HG03108 (cell line): ENCODE results near the gene CDH4.
"Not testable (repeated sequence)": the region's sequence is repeated elsewhere in the genome, so short reads cannot be mapped to it uniquely, and the experiment has no call there.

Experiments used
- ATAC-seq: cut with Tn5 transposase; IDR thresholded peaks from one replicate; pipeline ENCODE4 v1.9.1; 2021; ENCODE audit warnings: moderate library complexity; ENCODE audit not compliant: unreplicated experiment

CDH4 gene

GRCh38 chr20:61845233-61845671, 593.2 kb downstream of the CDH4 start:
- no peak for ATAC-seq

GRCh38 chr20:61846074-61846473, 594.0 kb downstream of the CDH4 start:
- ATAC-seq, result no peak

GRCh38 chr20:61846741-61847419, 594.8 kb downstream of the CDH4 start:
- ATAC-seq, result no peak

- ATAC-seq, result no peak
These were observed 595.3 kb downstream of the CDH4 start for GRCh38 chr20:61847420-61847748.

GRCh38 chr20:61847986-61848385, 595.9 kb downstream of the CDH4 start:
- ATAC-seq, result no peak

- ATAC-seq, result no peak
These were observed 596.8 kb downstream of the CDH4 start for GRCh38 chr20:61848851-61849250.

- ATAC-seq, result no peak
These were observed 597.3 kb downstream of the CDH4 start for GRCh38 chr20:61849376-61849775.

- no peak for ATAC-seq
These were observed 597.8 kb downstream of the CDH4 start for GRCh38 chr20:61849822-61850221.

GRCh38 chr20:61850457-61850856, 598.4 kb downstream of the CDH4 start:
- ATAC-seq, result no peak

- no peak for ATAC-seq
These were observed 599.2 kb downstream of the CDH4 start for GRCh38 chr20:61850926-61851900.

- ATAC-seq, result no peak
These were observed 600.4 kb downstream of the CDH4 start for GRCh38 chr20:61852268-61853072.

- ATAC-seq, result no peak
These were observed 601.3 kb downstream of the CDH4 start for GRCh38 chr20:61853073-61854005.

- ATAC-seq, result not testable (repeated sequence)
These were observed 602.5 kb downstream of the CDH4 start for GRCh38 chr20:61854538-61854937.

- no peak for ATAC-seq
These were observed 603.2 kb downstream of the CDH4 start for GRCh38 chr20:61855286-61855685.

- ATAC-seq, result no peak
These were observed 604.8 kb downstream of the CDH4 start for GRCh38 chr20:61856626-61857413.

- ATAC-seq, result no peak
These were observed 605.3 kb downstream of the CDH4 start for GRCh38 chr20:61857414-61857775.

GRCh38 chr20:61857884-61858283, 605.8 kb downstream of the CDH4 start:
- no peak for ATAC-seq

GRCh38 chr20:61859767-61860166, 607.7 kb downstream of the CDH4 start:
- ATAC-seq, result no peak

GRCh38 chr20:61860260-61860987, 608.4 kb downstream of the CDH4 start:
- ATAC-seq, result no peak
